ENCODE measurements around the gene AP2A2.

DNA sequence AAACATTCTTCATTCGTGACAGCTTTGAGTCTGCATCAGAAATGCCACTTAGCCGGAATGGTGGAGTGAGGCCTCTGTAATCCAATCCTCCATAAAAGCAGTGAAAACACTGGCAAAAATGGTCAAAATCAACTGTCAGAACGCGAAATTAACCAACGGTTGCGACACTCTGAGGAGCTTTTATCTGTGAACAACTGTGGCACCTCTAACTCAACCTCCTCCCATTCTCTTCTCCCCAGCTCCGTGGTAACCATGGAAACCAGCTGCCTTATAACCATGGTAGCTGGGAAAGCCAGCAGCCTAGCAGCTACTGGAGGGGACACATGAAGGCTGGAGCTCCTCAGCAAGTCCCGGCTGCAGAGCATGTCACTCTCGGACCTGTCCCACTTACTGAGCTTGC lies 20.3 kb downstream of the AP2A2 start:
- TF ChIP-seq, protein P1, sequence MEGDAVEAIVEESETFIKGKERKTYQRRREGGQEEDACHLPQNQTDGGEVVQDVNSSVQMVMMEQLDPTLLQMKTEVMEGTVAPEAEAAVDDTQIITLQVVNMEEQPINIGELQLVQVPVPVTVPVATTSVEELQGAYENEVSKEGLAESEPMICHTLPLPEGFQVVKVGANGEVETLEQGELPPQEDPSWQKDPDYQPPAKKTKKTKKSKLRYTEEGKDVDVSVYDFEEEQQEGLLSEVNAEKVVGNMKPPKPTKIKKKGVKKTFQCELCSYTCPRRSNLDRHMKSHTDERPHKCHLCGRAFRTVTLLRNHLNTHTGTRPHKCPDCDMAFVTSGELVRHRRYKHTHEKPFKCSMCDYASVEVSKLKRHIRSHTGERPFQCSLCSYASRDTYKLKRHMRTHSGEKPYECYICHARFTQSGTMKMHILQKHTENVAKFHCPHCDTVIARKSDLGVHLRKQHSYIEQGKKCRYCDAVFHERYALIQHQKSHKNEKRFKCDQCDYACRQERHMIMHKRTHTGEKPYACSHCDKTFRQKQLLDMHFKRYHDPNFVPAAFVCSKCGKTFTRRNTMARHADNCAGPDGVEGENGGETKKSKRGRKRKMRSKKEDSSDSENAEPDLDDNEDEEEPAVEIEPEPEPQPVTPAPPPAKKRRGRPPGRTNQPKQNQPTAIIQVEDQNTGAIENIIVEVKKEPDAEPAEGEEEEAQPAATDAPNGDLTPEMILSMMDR (tag by site-specific recombination; IDR thresholded peaks at IDR 0.05): no peak
- no peak for TF ChIP-seq ZEB2 (tag by site-specific recombination; IDR thresholded peaks at IDR 0.05)
- no peak for TF ChIP-seq ZNF274 (IDR thresholded peaks at IDR 0.05; ENCODE audit: low read length)
- TF ChIP-seq ZNF274 (tag by site-specific recombination; IDR thresholded peaks at IDR 0.05; ENCODE audit: borderline replicate concordance): no peak
- TF ChIP-seq, protein P2, sequence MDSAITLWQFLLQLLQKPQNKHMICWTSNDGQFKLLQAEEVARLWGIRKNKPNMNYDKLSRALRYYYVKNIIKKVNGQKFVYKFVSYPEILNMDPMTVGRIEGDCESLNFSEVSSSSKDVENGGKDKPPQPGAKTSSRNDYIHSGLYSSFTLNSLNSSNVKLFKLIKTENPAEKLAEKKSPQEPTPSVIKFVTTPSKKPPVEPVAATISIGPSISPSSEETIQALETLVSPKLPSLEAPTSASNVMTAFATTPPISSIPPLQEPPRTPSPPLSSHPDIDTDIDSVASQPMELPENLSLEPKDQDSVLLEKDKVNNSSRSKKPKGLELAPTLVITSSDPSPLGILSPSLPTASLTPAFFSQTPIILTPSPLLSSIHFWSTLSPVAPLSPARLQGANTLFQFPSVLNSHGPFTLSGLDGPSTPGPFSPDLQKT (IDR thresholded peaks at IDR 0.05; ENCODE audit: borderline replicate concordance, low read depth, low read length): no peak
- TF ChIP-seq, protein P3, sequence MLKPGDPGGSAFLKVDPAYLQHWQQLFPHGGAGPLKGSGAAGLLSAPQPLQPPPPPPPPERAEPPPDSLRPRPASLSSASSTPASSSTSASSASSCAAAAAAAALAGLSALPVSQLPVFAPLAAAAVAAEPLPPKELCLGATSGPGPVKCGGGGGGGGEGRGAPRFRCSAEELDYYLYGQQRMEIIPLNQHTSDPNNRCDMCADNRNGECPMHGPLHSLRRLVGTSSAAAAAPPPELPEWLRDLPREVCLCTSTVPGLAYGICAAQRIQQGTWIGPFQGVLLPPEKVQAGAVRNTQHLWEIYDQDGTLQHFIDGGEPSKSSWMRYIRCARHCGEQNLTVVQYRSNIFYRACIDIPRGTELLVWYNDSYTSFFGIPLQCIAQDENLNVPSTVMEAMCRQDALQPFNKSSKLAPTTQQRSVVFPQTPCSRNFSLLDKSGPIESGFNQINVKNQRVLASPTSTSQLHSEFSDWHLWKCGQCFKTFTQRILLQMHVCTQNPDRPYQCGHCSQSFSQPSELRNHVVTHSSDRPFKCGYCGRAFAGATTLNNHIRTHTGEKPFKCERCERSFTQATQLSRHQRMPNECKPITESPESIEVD (tag by site-specific recombination; IDR thresholded peaks at IDR 0.05): no peak
